ENCODE results near the gene ADAMTS15. TPM values are rescaled to one million over a fixed set of nuclear protein-coding genes. Genes with fewer than 3 reads are reported as not detected.

Gene ADAMTS15
- total RNA-seq, 1 donor from 2014 or later: 6.4 TPM

DNA sequence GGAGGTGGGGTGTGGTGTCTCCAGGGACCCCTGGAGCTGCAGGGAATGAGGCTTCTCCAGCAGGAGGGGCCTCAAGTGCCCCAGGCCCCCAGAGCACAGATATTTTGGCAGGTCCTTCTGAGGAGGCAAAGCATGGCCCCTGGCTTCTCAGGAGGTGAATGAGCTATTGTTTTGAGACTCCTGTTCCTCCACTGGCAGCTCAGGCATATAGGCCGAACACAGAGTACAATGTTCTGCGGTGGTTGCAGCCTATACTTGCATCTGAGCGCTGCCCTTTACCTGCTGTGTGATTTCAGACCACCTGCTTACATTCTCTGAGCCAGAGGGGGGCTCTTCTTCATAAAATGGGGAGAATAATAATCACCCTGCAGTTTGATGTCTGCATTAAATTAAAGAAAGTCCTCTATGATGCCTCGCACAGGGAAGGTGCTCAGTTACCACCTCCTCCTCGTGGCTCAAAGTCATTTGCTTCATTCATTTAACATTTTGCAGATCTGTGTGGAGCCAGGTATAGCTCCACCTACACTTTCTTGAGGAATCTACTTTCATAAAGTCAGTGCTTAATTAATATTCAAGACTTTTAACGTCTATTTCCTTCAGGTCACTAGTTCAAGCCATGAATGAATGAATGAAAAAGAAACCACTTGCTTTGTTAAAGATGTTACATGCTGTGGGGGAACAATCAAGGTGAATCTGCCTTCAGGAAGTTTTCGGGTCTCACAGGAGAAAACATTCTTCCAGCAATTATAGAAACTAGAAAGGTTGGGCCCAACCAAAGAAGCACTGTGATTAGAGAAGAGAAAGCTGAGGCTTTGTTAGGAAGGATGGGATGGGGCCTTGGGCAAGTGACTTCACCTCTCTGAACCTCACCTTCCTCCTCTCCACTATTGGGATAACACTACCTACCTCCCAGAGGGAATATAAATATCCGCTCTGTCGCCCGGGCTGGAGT, 68.4 kb downstream of the ADAMTS15 start:
- ATAC-seq (no peak), DNase-seq (ENCODE audit: low spot score) (no peak)
- intact Hi-C loops (cut with DNase I): no loop called here

GRCh38 chr11:130518164-130518680, 69.8 kb downstream of the ADAMTS15 start:
- no peak for ATAC-seq
- intact Hi-C loops (cut with DNase I): no loop called here

GRCh38 chr11:130519128-130519932, 70.9 kb downstream of the ADAMTS15 start:
- DNase-seq (ENCODE audit: low spot score) (no peak), ATAC-seq (peak; percentile 53)
- intact Hi-C loops (cut with DNase I): no loop called here

More at GRCh38 chr11:130518164-130518680, 69.8 kb downstream of the ADAMTS15 start:
- no peak for DNase-seq (ENCODE audit: low spot score)

DNA sequence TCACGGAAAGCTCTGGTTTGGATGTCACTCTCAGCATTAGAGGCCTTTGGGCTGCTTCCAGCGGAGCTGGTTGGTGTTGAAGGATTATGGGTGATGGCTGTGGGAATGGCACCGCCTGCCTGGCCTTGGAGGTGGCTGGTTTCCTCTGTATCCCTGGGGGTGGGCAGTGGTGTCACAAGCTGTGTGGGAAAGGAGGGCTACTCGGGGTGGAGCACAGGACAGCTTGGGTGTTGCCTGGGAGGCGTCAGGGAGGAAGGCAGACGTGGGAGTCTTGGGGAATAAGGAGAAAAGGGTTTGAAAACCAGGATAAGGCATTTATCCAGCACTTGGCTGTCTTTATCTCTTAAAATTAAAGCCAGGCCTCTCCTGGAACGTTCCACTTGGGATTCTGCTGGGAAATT, 71.8 kb downstream of the ADAMTS15 start:
- intact Hi-C loops (cut with DNase I): loop anchor here (5.0 kb wide), 1 partner anchor 1352 kb away; no protein-coding TSS in a partner anchor
- DNase-seq (ENCODE audit: low spot score): peak; percentile 73
- ATAC-seq: peak; percentile 5

GRCh38 chr11:130522284-130522961, 74.0 kb downstream of the ADAMTS15 start:
- intact Hi-C loops (cut with DNase I): loop anchor here (5.0 kb wide), 1 partner anchor 1350 kb away; no protein-coding TSS in a partner anchor

DNA sequence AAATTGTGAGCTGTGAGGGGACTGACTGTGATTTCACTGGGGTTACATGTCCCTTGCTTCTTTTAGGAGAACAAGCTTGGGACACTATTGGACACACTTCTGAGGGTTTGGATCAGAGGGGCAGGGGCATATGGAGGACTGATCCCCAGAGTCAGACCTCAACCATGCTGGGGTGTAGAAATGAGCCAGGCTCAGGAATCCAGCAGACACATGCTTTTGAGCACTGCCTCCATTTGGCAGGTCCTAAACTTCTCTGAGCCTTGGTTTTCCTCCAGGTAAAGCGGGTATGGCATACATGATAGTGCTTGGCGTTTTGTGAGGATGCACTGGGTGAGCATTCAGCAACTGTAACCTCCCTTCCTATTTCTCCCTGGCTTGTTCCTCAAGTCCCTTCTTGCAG, 74.7 kb downstream of the ADAMTS15 start:
- DNase-seq (ENCODE audit: low spot score) (no peak), ATAC-seq (no peak)
- intact Hi-C loops (cut with DNase I): loop anchor here (5.0 kb wide), 1 partner anchor 1349 kb away; no protein-coding TSS in a partner anchor

More at GRCh38 chr11:130522284-130522961, 74.0 kb downstream of the ADAMTS15 start:
- DNase-seq (ENCODE audit: low spot score): peak; percentile 92
- ATAC-seq: peak; percentile 95

DNA sequence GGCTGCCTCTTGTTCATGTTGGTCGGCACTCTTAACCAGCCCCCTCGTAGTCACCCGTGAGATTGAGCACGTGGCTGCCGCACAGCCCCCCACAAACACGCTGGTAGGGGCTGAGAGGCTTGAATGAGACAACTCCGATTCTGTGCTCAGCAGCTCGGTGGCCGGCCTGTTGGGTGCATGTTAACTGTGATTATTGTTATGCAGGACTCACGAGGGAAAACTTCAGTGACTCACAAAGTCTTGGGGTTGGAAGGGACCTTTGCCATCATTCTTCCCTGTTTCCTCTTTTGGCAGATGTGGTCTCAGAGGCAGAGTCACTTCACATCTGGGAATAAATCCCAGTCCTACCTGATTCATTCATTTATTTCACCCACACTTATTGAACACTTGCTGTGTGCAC, 75.2 kb downstream of the ADAMTS15 start:
- intact Hi-C loops (cut with DNase I): loop anchor here (5.0 kb wide), 1 partner anchor 1349 kb away; no protein-coding TSS in a partner anchor
- DNase-seq (ENCODE audit: low spot score): no peak
- ATAC-seq: no peak

DNA sequence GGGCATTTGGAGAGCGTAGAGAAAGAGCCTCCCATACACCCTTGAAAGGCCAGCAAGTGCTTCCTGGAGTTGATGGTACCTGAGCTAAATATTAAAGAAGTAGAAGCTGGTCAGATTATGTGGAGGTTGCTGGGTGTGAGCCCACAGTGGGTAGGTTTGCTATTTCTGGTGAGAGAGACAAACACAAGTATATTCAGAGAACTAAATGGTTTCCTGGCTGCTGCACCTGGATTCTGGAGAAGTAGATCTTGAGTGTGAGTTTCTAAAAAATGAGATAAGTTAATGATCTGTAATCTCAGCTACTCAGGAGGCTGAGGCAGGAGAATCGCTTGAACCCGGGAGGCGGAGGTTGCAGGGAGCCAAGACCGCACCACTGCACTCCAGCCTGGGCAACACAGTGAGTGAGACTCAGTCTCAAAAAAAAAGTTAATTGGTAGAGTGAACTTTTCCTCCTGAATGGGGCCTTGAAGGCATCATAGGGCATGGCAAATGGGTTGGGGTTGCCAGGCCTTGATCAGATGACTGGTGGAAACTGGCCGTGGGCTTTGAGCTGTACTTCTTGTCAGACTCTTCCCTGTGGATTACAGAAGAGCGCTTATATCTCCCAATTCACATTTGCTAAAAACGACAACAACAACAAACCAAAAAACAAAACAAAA, 75.8 kb downstream of the ADAMTS15 start:
- intact Hi-C loops (cut with DNase I): loop anchor here (5.0 kb wide), 1 partner anchor 1348 kb away; no protein-coding TSS in a partner anchor
- no peak for DNase-seq (ENCODE audit: low spot score)
- ATAC-seq: no peak

GRCh38 chr11:130525307-130525706, 76.9 kb downstream of the ADAMTS15 start:
- intact Hi-C loops (cut with DNase I): no loop called here
- ATAC-seq (no peak), DNase-seq (ENCODE audit: low spot score) (no peak)

Other genes starting within 250 kb of the ADAMTS15 start
- gene ZBTB44, start 133.7 kb upstream of the ADAMTS15 start, total RNA-seq: 61.3 TPM
- 4.1 TPM for gene ADAMTS8, start 20.0 kb upstream of the ADAMTS15 start, total RNA-seq